Spleen (tissue), 11 donors: ENCODE results near the gene PARD6G. TPM values are rescaled to one million over a fixed set of nuclear protein-coding genes. Genes with fewer than 3 reads are reported as not detected.

Experiments
- DNase-seq: peaks from one replicate; pipeline ENCODE4 v3.0.0-alpha.2; 2020
- H3K27ac ChIP-seq, 8 donors: fragments of 200-600 bp; sonication (generic) in 7 of 8; 1 replicate in 4 of 8; 2 replicates in 4 of 8; pipeline versions ENCODE4 v1.5.0 to v1.8.0; 2016 to 2021; ENCODE audit warnings: inconsistent platforms in 4 of 8, mild to moderate bottlenecking in 4 of 8, moderate library complexity in 1 of 8
- H3K27me3 ChIP-seq, 7 donors: fragments of 200-600 bp; sonication (generic) in 6 of 7; replicated peaks in 1 of 7; 1 replicate in 4 of 7; 2 replicates in 3 of 7; pipeline versions ENCODE4 v1.5.0 to v1.8.0; 2016 to 2021; ENCODE audit warnings: inconsistent platforms in 3 of 7, mild to moderate bottlenecking in 1 of 7
- H3K36me3 ChIP-seq, 6 donors: fragments of 200-600 bp; sonication (generic) in 5 of 6; 1 replicate in 4 of 6; 2 replicates in 2 of 6; pipeline versions ENCODE4 v1.5.0 to v1.8.0; 2016 to 2021; ENCODE audit warnings: inconsistent platforms in 2 of 6
- H3K4me1 ChIP-seq, 6 donors: fragments of 200-600 bp; sonication (generic) in 5 of 6; 1 replicate in 3 of 6; 2 replicates in 3 of 6; pipeline versions ENCODE4 v1.5.0 to v1.8.0; 2016 to 2021; ENCODE audit warnings: inconsistent platforms in 3 of 6
- H3K4me3 ChIP-seq, 8 donors: fragments of 200-600 bp; sonication (generic) in 7 of 8; 1 replicate in 4 of 8; 2 replicates in 4 of 8; pipeline versions ENCODE4 v1.5.0 to v1.8.0; 2016 to 2021; ENCODE audit warnings: inconsistent platforms in 4 of 8, mild to moderate bottlenecking in 4 of 8, moderate library complexity in 2 of 8
- H3K9me3 ChIP-seq, 8 donors: fragments of 200-600 bp; sonication (generic) in 7 of 8; 1 replicate in 4 of 8; 2 replicates in 4 of 8; pipeline versions ENCODE4 v1.5.0 to v1.8.0; 2016 to 2021; ENCODE audit warnings: inconsistent platforms in 4 of 8
- POLR2A ChIP-seq, 3 donors: fragments of 450-650 bp; IDR thresholded peaks; one replicate each; pipeline ENCODE4 v1.5.1; 2017; ENCODE audit warnings: antibody characterized with exemption in 3 of 3, mild to moderate bottlenecking in 1 of 3
- POLR2AphosphoS5 ChIP-seq, 3 donors: sonication (generic); formaldehyde crosslinking; IDR thresholded peaks; one replicate each; pipeline ENCODE4 v1.5.1; 2017; ENCODE audit warnings: antibody characterized with exemption in 3 of 3
- WGBS, 5 donors: extraction: QIAGEN DNeasy Blood & Tissue Kit in 3 of 5; methylation state at CpG; one replicate each; pipeline versions ENCODE4 v1.1.5 to v1.1.7; 2013 to 2018; 5-methylcytosine and 5-hydroxymethylcytosine counted together
- intact Hi-C: fragments of 100-400 bp; cut with DNase I; formaldehyde crosslinking; loops from one replicate; pipeline ENCODE4 v1.15.0; 2023; ENCODE audit warnings: low total_unique reads
- polyA plus RNA-seq, 3 donors: library from polyadenylated mRNA; stranded (reverse); fragments of 200-250 nt; gene quantifications; one replicate each; pipeline ENCODE4 v1.2.1, GENCODE V29; 2013
- total RNA-seq, 7 donors: library from RNA; depleted of rRNA in 3 of 7; stranded (reverse); fragments of >200 nt in 3 of 7; fragmentation: NEBNext Ultra II Directional in 4 of 7; extraction: Animal tissue kit (Norgen Biotek cat#: 25700) in 4 of 7; gene quantifications; one replicate each; pipeline versions ENCODE4 v1.1.0 to v1.2.1, GENCODE V29; 2016 to 2021
- TF ChIP-seq, protein P1 (sequence below), 11 experiments: fragments of 200-600 bp in 7 of 11; fragments of 450-650 bp in 4 of 11; sonication (generic) in 4 of 11; IDR thresholded peaks in 8 of 11; conservative IDR thresholded peaks in 3 of 11; 1 replicate in 7 of 11; 2 replicates in 4 of 11; pipeline versions ENCODE4 v1.4.0 to v1.8.0; 2016 to 2021; ENCODE audit warnings: antibody characterized with exemption in 11 of 11, inconsistent platforms in 4 of 11, mild to moderate bottlenecking in 1 of 11
- donor health status: healthy with polysubstance abuse.
- donor health status: DM: no; HTN: no; CAD: no; lungs with moderate emphysema.
- donor health status: DM: no; HTN: no; CAD: no.
- donor health status: Bipolar disorder and iron deficiency.
- donor health status: healthy.
- donor health status: DM: no; HTN: no; CAD: no.
- donor health status: DM: yes; HTN: yes; CAD: no.

The PARD6G gene
- total and polyA plus RNA-seq, 10 donors = 0.30 to 6.8 (median 2.4) TPM

- DNase-seq = peak; percentile 89
- TF ChIP-seq POLR2A (IDR thresholded peaks at IDR 0.05) = no peak
- TF ChIP-seq POLR2AphosphoS5 (IDR thresholded peaks at IDR 0.05) = no peak
- TF ChIP-seq, protein P1, sequence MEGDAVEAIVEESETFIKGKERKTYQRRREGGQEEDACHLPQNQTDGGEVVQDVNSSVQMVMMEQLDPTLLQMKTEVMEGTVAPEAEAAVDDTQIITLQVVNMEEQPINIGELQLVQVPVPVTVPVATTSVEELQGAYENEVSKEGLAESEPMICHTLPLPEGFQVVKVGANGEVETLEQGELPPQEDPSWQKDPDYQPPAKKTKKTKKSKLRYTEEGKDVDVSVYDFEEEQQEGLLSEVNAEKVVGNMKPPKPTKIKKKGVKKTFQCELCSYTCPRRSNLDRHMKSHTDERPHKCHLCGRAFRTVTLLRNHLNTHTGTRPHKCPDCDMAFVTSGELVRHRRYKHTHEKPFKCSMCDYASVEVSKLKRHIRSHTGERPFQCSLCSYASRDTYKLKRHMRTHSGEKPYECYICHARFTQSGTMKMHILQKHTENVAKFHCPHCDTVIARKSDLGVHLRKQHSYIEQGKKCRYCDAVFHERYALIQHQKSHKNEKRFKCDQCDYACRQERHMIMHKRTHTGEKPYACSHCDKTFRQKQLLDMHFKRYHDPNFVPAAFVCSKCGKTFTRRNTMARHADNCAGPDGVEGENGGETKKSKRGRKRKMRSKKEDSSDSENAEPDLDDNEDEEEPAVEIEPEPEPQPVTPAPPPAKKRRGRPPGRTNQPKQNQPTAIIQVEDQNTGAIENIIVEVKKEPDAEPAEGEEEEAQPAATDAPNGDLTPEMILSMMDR (IDR thresholded peaks at IDR 0.05 in 8 of 11, conservative IDR thresholded peaks at IDR 0.05 in 3 of 11) = peak; percentile 63 to 95 (median 88)
- intact Hi-C loops = no loop called here
- Histone ChIP-seq H3K9me3 (no peaks in the 10 kb centered on the region), H3K27me3 (peaks cover 0 to 39% (median 16%) of the 10 kb centered on the region in 7 donors), H3K4me3 (no peak overlapping the region), H3K4me1 (peaks cover 0 to 23% (median 11%) of the 10 kb centered on the region in 6 donors), H3K36me3 (no peaks in the 10 kb centered on the region), H3K27ac (no peak overlapping the region)
- WGBS, 5 donors = 35 to 50% (median 43%) methylated on average over 8 of the region's 8 CpGs
Measured at GRCh38 chr18:80157708-80158343, 89.5 kb downstream of the PARD6G start.

GRCh38 chr18:80154293-80154692 lies 93.0 kb downstream of the PARD6G start:
- Histone ChIP-seq H3K36me3 (no peaks in the 10 kb centered on the region), H3K27me3 (peaks cover 0 to 13% (median 4%) of the 10 kb centered on the region in 7 donors), H3K4me1 (peaks cover 0 to 10% (median 4%) of the 10 kb centered on the region in 6 donors), H3K4me3 (no peak overlapping the region), H3K9me3 (no peaks in the 10 kb centered on the region), H3K27ac (no peak overlapping the region)
- 61 to 74% (median 64%) methylated on average over 6 of the region's 6 CpGs for WGBS, 5 donors
- intact Hi-C loops = no loop called here
- TF ChIP-seq POLR2AphosphoS5 (IDR thresholded peaks at IDR 0.05) = no peak
- TF ChIP-seq, protein P1 (IDR thresholded peaks at IDR 0.05 in 8 of 11, conservative IDR thresholded peaks at IDR 0.05 in 3 of 11) = peak in 9 of 11 experiments; percentile 24 to 63 (median 47)
- DNase-seq = no peak

GRCh38 chr18:80149667-80150066 lies 97.6 kb downstream of the PARD6G start:
- Histone ChIP-seq H3K36me3 (peaks cover 0 to 6% (median 0%) of the 10 kb centered on the region in 6 donors), H3K4me1 (peaks cover 0 to 23% (median 6%) of the 10 kb centered on the region in 6 donors), H3K4me3 (no peak overlapping the region), H3K27me3 (peaks cover 0 to 6% (median 0%) of the 10 kb centered on the region in 7 donors), H3K27ac (no peak overlapping the region), H3K9me3 (no peaks in the 10 kb centered on the region)
- intact Hi-C loops = no loop called here
- TF ChIP-seq POLR2AphosphoS5 (IDR thresholded peaks at IDR 0.05) (no peak), POLR2A (IDR thresholded peaks at IDR 0.05) (no peak)
- TF ChIP-seq, protein P1 (IDR thresholded peaks at IDR 0.05 in 8 of 11, conservative IDR thresholded peaks at IDR 0.05 in 3 of 11) = no peak
- DNase-seq = no peak

- TF ChIP-seq POLR2AphosphoS5 (IDR thresholded peaks at IDR 0.05) (no peak), POLR2A (IDR thresholded peaks at IDR 0.05) (no peak)
- TF ChIP-seq, protein P1 (IDR thresholded peaks at IDR 0.05 in 8 of 11, conservative IDR thresholded peaks at IDR 0.05 in 3 of 11) = no peak
- Histone ChIP-seq H3K27me3 (peaks cover 0 to 6% (median 0%) of the 10 kb centered on the region in 7 donors), H3K27ac (peak overlapping the region in 3 of 8 donors; percentile 21 to 64 (median 32)), H3K4me1 (peaks cover 0 to 23% (median 6%) of the 10 kb centered on the region in 6 donors), H3K36me3 (peaks cover 0 to 6% (median 0%) of the 10 kb centered on the region in 6 donors), H3K4me3 (peak overlapping the region; percentile 43 to 81 (median 62)), H3K9me3 (no peaks in the 10 kb centered on the region)
- no peak for DNase-seq
- WGBS, 5 donors = 49 to 66% (median 58%) methylated on average over 34 of the region's 34 CpGs
- intact Hi-C loops = no loop called here
Measured at GRCh38 chr18:80148326-80149199, 98.8 kb downstream of the PARD6G start.
